GM12878 (cell line): Measurements from ENCODE around the gene TRAPPC12. TPM values are rescaled to one million over a fixed set of nuclear protein-coding genes. Genes with fewer than 3 reads are reported as not detected.

ENCODE experiments used
- ATAC-seq: fragments of 200-7000 bp; cut with Tn5 transposase; 3 replicates; pipeline ENCODE4 v1.9.1; 2020; ENCODE audit warnings: mild to moderate bottlenecking, moderate library complexity
- BruUV-seq: library from RNA; stranded (reverse); fragments of 400-500 nt; replicated peaks from 2 replicates; lab custom pipeline; 2021; lab: Mats Ljungman, UMichigan
- CTCF ChIA-PET: fragments of 300-600 bp; sonication (Branson Sonifier 250); formaldehyde crosslinking; extraction: SDS; loops from one replicate; lab custom pipeline; 2021; ENCODE audit warnings: inconsistent platforms; lab: Yijun Ruan, JAX
- POLR2A ChIA-PET: fragments of 350-600 bp; formaldehyde crosslinking; extraction: SDS; loops from one replicate; lab custom pipeline; 2021; ENCODE audit warnings: inconsistent platforms; lab: Charles Lee
- RAD21 ChIA-PET: fragments of 300-600 bp; sonication (Branson Sonifier 250); formaldehyde crosslinking; loops from one replicate; lab custom pipeline; 2023; ENCODE audit warnings: antibody characterized with exemption; ENCODE audit not compliant: unreplicated experiment; lab: Charles Lee
- SMC1A ChIA-PET: fragments of 300-600 bp; sonication (Branson Sonifier 250); formaldehyde crosslinking; loops from one replicate; lab custom pipeline; 2023; ENCODE audit not compliant: unreplicated experiment, uncharacterized antibody; lab: Charles Lee
- DNase-seq: peaks from one replicate; pipeline ENCODE4 v3.0.0-alpha.2; 2011; ENCODE audit warnings: low read depth, low spot score
- FAIRE-seq: peaks from 3 replicates; lab custom pipeline; 2011; peaks lifted over from hg19 to GRCh38; lab: Jason Lieb, UNC
- H2AFZ ChIP-seq: 2 replicates; pipeline ENCODE4 v1.6.0; 2011; ENCODE audit warnings: low read depth, low read length, control low read depth; ENCODE audit not compliant: control insufficient read depth
- H3K27ac ChIP-seq: 2 replicates; pipeline ENCODE4 v1.5.1; 2011; ENCODE audit warnings: control low read depth; ENCODE audit not compliant: control insufficient read depth, insufficient read depth
- H3K27me3 ChIP-seq, 2 experiments: replicated peaks in 1 of 2; 2 replicates each; pipeline versions ENCODE4 v1.6.0 to v1.6.1; 2011; ENCODE audit warnings: low read length in 1 of 2; ENCODE audit not compliant: control insufficient read depth in 2 of 2, insufficient read depth in 2 of 2
- H3K36me3 ChIP-seq, 2 experiments: 2 replicates each; pipeline ENCODE4 v1.5.1; 2011; ENCODE audit warnings: low read length in 1 of 2; ENCODE audit not compliant: control insufficient read depth in 2 of 2, insufficient read depth in 2 of 2
- H3K4me1 ChIP-seq: 2 replicates; pipeline ENCODE4 v1.6.1; 2011; ENCODE audit warnings: mild to moderate bottlenecking, low read length, moderate library complexity, mixed read lengths; ENCODE audit not compliant: control insufficient read depth, insufficient read depth
- H3K4me2 ChIP-seq: 2 replicates; pipeline ENCODE4 v1.6.0; 2011; ENCODE audit warnings: control low read depth; ENCODE audit not compliant: control insufficient read depth, insufficient read depth
- H3K4me3 ChIP-seq: fragments of 200-600 bp; sonication (generic); 2 replicates; pipeline ENCODE4 v1.5.1; 2016
- H3K79me2 ChIP-seq: 2 replicates; pipeline ENCODE4 v1.6.0; 2011; ENCODE audit warnings: low read length; ENCODE audit not compliant: control insufficient read depth, insufficient read depth
- H3K9ac ChIP-seq: 2 replicates; pipeline ENCODE4 v1.8.0; 2011; ENCODE audit warnings: low read length, control low read depth, mixed read lengths; ENCODE audit not compliant: control insufficient read depth, insufficient read depth
- H3K9me3 ChIP-seq: replicated peaks from 3 replicates; pipeline ENCODE4 v1.5.1; 2011; ENCODE audit warnings: mild to moderate bottlenecking, low read length; ENCODE audit not compliant: control insufficient read depth, insufficient read depth
- H4K20me1 ChIP-seq: 2 replicates; pipeline ENCODE4 v1.6.0; 2011; ENCODE audit not compliant: control insufficient read depth, insufficient read depth
- ATF3 ChIP-seq: IDR thresholded peaks from 2 replicates; pipeline ENCODE4 v1.6.1; 2011; ENCODE audit warnings: low read depth, mild to moderate bottlenecking, low read length, moderate library complexity, borderline replicate concordance; ENCODE audit errors: extremely low read depth
- BCL11A ChIP-seq: IDR thresholded peaks from 2 replicates; pipeline ENCODE4 v1.6.1; 2011; ENCODE audit warnings: low read depth, low read length
- CBFB ChIP-seq: IDR thresholded peaks from 2 replicates; pipeline ENCODE4 v1.6.1; 2016; ENCODE audit warnings: antibody characterized with exemption, low read depth
- ELK1 ChIP-seq: IDR thresholded peaks from 2 replicates; pipeline ENCODE4 v1.6.1; 2012; ENCODE audit warnings: low read depth, low read length, improper control_type of control experiment
- IRF3 ChIP-seq: fragments of 450-650 bp; IDR thresholded peaks from 2 replicates; pipeline ENCODE4 v1.6.1; 2014; ENCODE audit warnings: mild to moderate bottlenecking
- JUNB ChIP-seq: IDR thresholded peaks from 2 replicates; pipeline ENCODE4 v1.6.1; 2016; ENCODE audit warnings: antibody characterized with exemption, mild to moderate bottlenecking
- LARP7 ChIP-seq: fragments of 450-650 bp; IDR thresholded peaks from 2 replicates; pipeline ENCODE4 v1.6.1; 2017; ENCODE audit warnings: mild to moderate bottlenecking
- MTA3 ChIP-seq: IDR thresholded peaks from 2 replicates; pipeline ENCODE4 v1.6.1; 2012; ENCODE audit warnings: low read length, inconsistent platforms, borderline replicate concordance
- PBX3 ChIP-seq: IDR thresholded peaks from 2 replicates; pipeline ENCODE4 v1.6.1; 2011; ENCODE audit warnings: mild to moderate bottlenecking, low read depth, low read length, moderate library complexity; ENCODE audit not compliant: insufficient replicate concordance
- POLR2AphosphoS2 ChIP-seq: IDR thresholded peaks from 2 replicates; pipeline ENCODE4 v1.6.1; 2011; ENCODE audit warnings: low read depth, mild to moderate bottlenecking, low read length, improper control_type of control experiment, moderate library complexity
- RBBP5 ChIP-seq: fragments of 200-600 bp; sonication (generic); conservative IDR thresholded peaks from 2 replicates; pipeline ENCODE4 v1.6.1; 2016
- RELB ChIP-seq: fragments of 450-650 bp; IDR thresholded peaks from 2 replicates; pipeline ENCODE4 v1.6.1; 2017; ENCODE audit warnings: low read depth, mild to moderate bottlenecking, moderate library complexity
- SIN3A ChIP-seq: IDR thresholded peaks from 2 replicates; pipeline ENCODE4 v1.6.1; 2012; ENCODE audit warnings: low read depth, low read length, improper control_type of control experiment
- ZNF207 ChIP-seq: fragments of 450-650 bp; IDR thresholded peaks from 2 replicates; pipeline ENCODE4 v1.6.1; 2014; ENCODE audit warnings: antibody characterized with exemption, mild to moderate bottlenecking, borderline replicate concordance
- ZNF274 ChIP-seq: IDR thresholded peaks from one replicate; pipeline ENCODE4 v1.8.0; 2011; ENCODE audit not compliant: insufficient read length, insufficient read depth
- WGBS: methylation state at CpG from one replicate; pipeline ENCODE4 v1.1.6; 2016; ENCODE audit warnings: low lambda C conversion rate; ENCODE audit not compliant: insufficient replicate concordance, insufficient coverage; ENCODE audit errors: missing lambda C conversion rate; 5-methylcytosine and 5-hydroxymethylcytosine counted together
- in situ Hi-C: fragments of 300-500 bp; cut with MboI; formaldehyde crosslinking; loops from 9 replicates; pipeline ENCODE4 v1.14.3; 2018; ENCODE audit warnings: mixed read lengths
- intact Hi-C: fragments of 100-400 bp; cut with micrococcal nuclease; formaldehyde crosslinking; loops from one replicate; pipeline ENCODE4 v1.14.2; 2022; ENCODE audit not compliant: unreplicated experiment
- polyA plus RNA-seq, 11 experiments: library from polyadenylated mRNA; depleted of rRNA in 4 of 11; unstranded in 6 of 11; stranded (reverse) in 5 of 11; fragments of >200 nt; fragmentation: Nextera tagmentation in 4 of 11; fragmentation: Illumina TruSeq in 1 of 11; extraction: Ambion mirVana in 4 of 11; extraction: Trizol in 1 of 11; gene quantifications; 1 replicate in 1 of 11; 2 replicates in 10 of 11; pipeline versions ENCODE4 v1.2.1 to v1.2.3, GENCODE V29; 2011 to 2016; ENCODE audit warnings: inconsistent platforms in 2 of 11, missing spikeins in 2 of 11, low read depth in 1 of 11
- total RNA-seq, 4 experiments: library from RNA; depleted of rRNA in 3 of 4; stranded (reverse); fragments of >200 nt in 3 of 4; fragmentation: Illumina TruSeq in 1 of 4; extraction: Trizol in 1 of 4; gene quantifications; 2 replicates each; pipeline versions ENCODE4 v1.2.1 to v1.2.3, GENCODE V29; 2013 to 2021

TRAPPC12 gene
- total and polyA plus RNA-seq, 10 of the 15 experiments (the other 5 are each of a cell fraction or from before 2014, with no cell fraction given): 8.6 to 77.1 (median 37.4) TPM

- no peak for TF ChIP-seq IRF3
- no peak for TF ChIP-seq ZNF274
- no peak for TF ChIP-seq CBFB
- no peak for TF ChIP-seq RBBP5
- no peak for TF ChIP-seq BCL11A
- TF ChIP-seq ZNF207: no peak
- TF ChIP-seq RELB: no peak
- TF ChIP-seq JUNB: no peak
- no peak for TF ChIP-seq POLR2AphosphoS2
- TF ChIP-seq SIN3A: no peak
- no peak for TF ChIP-seq ELK1
- no peak for TF ChIP-seq PBX3
- TF ChIP-seq MTA3: no peak
- no peak for TF ChIP-seq ATF3
- no peak for TF ChIP-seq LARP7
Observed at GRCh38 chr2:3398857-3399256, 19.4 kb downstream of the TRAPPC12 start.

More at GRCh38 chr2:3398857-3399256, 19.4 kb downstream of the TRAPPC12 start:
- 89% methylated on average over 5 of the region's 5 CpGs for WGBS
- DNase-seq: no peak
- H3K79me2 ChIP-seq: peaks cover 2% of the 10 kb centered on the region
- intact Hi-C loops (no loop called here), in situ Hi-C loops (no loop called here)
- H3K27ac ChIP-seq: no peak overlapping the region
- BruUV-seq: no TSS peak
- H3K4me1 ChIP-seq: peaks cover 10% of the 10 kb centered on the region
- H3K27me3 ChIP-seq: no peaks in the 10 kb centered on the region
- ATAC-seq: no peak
- peaks cover 15% of the 10 kb centered on the region; the same call in 2 of the 3 replicates for H3K9me3 ChIP-seq
- no peak overlapping the region for H2AFZ ChIP-seq
- ChIA-PET RAD21 (no interaction called here), CTCF (interaction anchor here (2.8 kb wide), 1 partner anchor 13 kb away, joined by 10 read pairs; no protein-coding TSS in a partner anchor), SMC1A (interaction anchor here (4.4 kb wide), 1 partner anchor 14 kb away, joined by 18 read pairs; no protein-coding TSS in a partner anchor), POLR2A (no interaction called here)
- no peaks in the 10 kb centered on the region for H4K20me1 ChIP-seq
- H3K4me2 ChIP-seq: no peak overlapping the region
- H3K4me3 ChIP-seq: no peak overlapping the region
- H3K36me3 ChIP-seq: peaks cover 8 to 11% of the 10 kb centered on the region in 2 experiments
- no peak overlapping the region for H3K9ac ChIP-seq
- no peak for FAIRE-seq
